HL-60 (cell line): ENCODE data around the gene KIF2C.
A peak's percentile ranks its signal among the peaks of the same experiment; 100 is the strongest.

ENCODE experiments used
- DNase-seq, 2 experiments: peaks; one replicate each; pipeline ENCODE4 v3.0.0-alpha.2; 2010 to 2020; ENCODE audit warnings: low read depth in 1 of 2, low spot score in 1 of 2
- H3K27ac ChIP-seq: fragments of 250-450 bp; sonication (Bioruptor Pico); replicated peaks from 2 replicates; pipeline ENCODE4 v1.5.1; 2020; ENCODE audit warnings: mild to moderate bottlenecking, moderate library complexity
- H3K27me3 ChIP-seq: fragments of 250-450 bp; sonication (Bioruptor Pico); 2 replicates; pipeline ENCODE4 v1.5.1; 2021; ENCODE audit warnings: mild to moderate bottlenecking, moderate library complexity; ENCODE audit not compliant: insufficient read depth, poor library complexity, severe bottlenecking
- H3K4me3 ChIP-seq: replicated peaks from 2 replicates; pipeline ENCODE4 v1.5.1; 2011; ENCODE audit warnings: mild to moderate bottlenecking, control low read depth, low read length; ENCODE audit not compliant: insufficient read depth
- GABPA ChIP-seq: IDR thresholded peaks from 2 replicates; pipeline ENCODE4 v1.6.1; 2012; ENCODE audit warnings: low read depth
- POLR2AphosphoS5 ChIP-seq: IDR thresholded peaks from 2 replicates; pipeline ENCODE4 v1.6.1; 2012; ENCODE audit warnings: low read depth
- SPI1 ChIP-seq: IDR thresholded peaks from 2 replicates; pipeline ENCODE4 v1.6.1; 2012; ENCODE audit warnings: low read depth, mild to moderate bottlenecking, borderline replicate concordance
- TF ChIP-seq, protein P1 (sequence below): IDR thresholded peaks from 2 replicates; pipeline ENCODE4 v1.6.1; 2012; ENCODE audit warnings: low read depth; ENCODE audit not compliant: insufficient replicate concordance
- TF ChIP-seq, protein P2 (sequence below): IDR thresholded peaks from one replicate; pipeline ENCODE4 v1.5.1; 2011; ENCODE audit warnings: low read length, control low read depth, inconsistent platforms; ENCODE audit not compliant: insufficient read depth

The KIF2C gene

DNA sequence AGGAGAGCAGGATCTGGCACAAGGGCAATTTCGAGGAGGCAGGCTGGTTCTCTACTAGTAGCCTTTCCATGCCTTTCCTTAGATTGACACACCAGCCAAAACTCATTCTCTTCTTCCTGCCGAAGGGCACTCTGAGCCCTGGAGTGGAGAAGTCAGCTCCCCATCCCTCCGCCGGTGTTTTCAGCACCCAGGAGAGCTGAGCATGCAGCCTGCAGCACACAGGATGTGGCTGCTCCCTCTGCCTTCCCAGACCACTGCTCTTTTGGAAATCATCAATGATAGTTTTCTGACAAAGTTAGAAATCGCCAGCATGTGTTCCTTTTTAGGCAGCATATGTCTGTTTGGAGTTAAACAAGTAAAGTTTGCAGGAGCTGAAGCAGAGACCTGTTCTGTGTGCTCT is 20.3 kb upstream of the KIF2C start:
- Histone ChIP-seq H3K4me3 (no peak overlapping the region), H3K27ac (no peak overlapping the region), H3K27me3 (no peaks in the 10 kb centered on the region)
- DNase-seq: no peak
- TF ChIP-seq, protein P1, sequence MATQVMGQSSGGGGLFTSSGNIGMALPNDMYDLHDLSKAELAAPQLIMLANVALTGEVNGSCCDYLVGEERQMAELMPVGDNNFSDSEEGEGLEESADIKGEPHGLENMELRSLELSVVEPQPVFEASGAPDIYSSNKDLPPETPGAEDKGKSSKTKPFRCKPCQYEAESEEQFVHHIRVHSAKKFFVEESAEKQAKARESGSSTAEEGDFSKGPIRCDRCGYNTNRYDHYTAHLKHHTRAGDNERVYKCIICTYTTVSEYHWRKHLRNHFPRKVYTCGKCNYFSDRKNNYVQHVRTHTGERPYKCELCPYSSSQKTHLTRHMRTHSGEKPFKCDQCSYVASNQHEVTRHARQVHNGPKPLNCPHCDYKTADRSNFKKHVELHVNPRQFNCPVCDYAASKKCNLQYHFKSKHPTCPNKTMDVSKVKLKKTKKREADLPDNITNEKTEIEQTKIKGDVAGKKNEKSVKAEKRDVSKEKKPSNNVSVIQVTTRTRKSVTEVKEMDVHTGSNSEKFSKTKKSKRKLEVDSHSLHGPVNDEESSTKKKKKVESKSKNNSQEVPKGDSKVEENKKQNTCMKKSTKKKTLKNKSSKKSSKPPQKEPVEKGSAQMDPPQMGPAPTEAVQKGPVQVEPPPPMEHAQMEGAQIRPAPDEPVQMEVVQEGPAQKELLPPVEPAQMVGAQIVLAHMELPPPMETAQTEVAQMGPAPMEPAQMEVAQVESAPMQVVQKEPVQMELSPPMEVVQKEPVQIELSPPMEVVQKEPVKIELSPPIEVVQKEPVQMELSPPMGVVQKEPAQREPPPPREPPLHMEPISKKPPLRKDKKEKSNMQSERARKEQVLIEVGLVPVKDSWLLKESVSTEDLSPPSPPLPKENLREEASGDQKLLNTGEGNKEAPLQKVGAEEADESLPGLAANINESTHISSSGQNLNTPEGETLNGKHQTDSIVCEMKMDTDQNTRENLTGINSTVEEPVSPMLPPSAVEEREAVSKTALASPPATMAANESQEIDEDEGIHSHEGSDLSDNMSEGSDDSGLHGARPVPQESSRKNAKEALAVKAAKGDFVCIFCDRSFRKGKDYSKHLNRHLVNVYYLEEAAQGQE: peak; percentile 33
- TF ChIP-seq, protein P2, sequence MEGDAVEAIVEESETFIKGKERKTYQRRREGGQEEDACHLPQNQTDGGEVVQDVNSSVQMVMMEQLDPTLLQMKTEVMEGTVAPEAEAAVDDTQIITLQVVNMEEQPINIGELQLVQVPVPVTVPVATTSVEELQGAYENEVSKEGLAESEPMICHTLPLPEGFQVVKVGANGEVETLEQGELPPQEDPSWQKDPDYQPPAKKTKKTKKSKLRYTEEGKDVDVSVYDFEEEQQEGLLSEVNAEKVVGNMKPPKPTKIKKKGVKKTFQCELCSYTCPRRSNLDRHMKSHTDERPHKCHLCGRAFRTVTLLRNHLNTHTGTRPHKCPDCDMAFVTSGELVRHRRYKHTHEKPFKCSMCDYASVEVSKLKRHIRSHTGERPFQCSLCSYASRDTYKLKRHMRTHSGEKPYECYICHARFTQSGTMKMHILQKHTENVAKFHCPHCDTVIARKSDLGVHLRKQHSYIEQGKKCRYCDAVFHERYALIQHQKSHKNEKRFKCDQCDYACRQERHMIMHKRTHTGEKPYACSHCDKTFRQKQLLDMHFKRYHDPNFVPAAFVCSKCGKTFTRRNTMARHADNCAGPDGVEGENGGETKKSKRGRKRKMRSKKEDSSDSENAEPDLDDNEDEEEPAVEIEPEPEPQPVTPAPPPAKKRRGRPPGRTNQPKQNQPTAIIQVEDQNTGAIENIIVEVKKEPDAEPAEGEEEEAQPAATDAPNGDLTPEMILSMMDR: no peak

DNA sequence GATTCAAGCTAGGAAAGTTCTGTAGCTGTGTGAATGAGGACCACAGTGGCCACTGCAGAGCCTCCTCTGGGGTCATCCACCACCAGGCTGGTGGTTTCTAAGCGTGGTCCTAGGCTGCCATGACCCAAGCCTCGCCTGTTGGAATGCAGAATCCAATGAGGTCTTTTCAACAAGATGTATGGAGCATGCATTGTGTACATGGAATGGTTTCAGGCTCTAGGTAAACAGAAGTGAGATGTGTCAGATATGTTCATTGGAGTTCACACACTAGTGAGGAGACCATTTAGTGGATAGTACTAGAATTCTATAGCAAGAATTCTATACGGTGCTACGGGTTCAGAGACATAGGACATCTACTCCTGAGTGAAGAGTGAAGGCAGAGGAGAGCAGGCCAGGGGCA is 19.4 kb upstream of the KIF2C start:
- DNase-seq: no peak
- no peak overlapping the region for H3K27ac ChIP-seq
- TF ChIP-seq POLR2AphosphoS5 (no peak), SPI1 (no peak), GABPA (no peak)
- TF ChIP-seq, protein P1: no peak
- TF ChIP-seq, protein P2: no peak
- no peaks in the 10 kb centered on the region for H3K27me3 ChIP-seq
- no peak overlapping the region for H3K4me3 ChIP-seq

DNA sequence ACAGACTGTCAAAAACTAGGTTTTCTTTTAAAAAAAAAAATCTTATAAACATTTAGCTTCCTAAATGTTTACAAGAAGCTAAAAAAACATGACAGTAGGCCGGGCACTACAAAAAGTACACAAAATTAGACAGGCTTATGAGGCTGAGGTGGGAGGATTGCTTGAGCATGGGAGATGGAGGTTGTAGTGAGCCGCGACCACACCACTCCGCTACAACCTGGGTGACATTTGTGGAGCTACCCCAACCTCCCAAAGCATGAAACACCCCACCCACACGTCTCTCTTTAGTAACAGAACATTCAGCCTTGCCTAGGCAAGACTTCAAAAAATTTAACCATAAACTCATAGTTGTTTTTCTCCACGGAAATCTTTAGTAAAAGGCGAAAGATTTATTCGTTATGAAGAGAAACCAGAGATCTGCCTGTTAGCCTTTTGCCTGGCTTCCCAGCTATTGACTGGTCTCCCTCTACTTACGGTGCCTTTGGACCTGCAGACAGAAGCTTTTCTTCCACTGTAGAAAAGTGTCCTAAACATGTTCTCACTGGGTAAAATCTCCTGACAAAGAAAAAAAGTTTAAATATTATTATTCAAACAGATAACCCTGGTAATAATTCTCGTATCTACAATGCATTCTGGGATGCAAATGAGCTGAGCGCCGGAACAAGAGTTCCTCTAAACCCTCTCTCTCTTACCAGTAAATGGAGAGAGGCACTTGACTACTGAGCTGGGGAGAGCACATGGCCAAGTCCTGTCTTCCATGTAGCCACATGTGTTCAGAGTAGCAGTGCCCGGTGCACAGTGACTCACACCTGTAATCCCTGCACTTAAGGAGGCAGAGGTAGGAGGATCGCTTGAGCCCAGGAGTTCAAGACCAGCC is 17.9 kb upstream of the KIF2C start:
- H3K27ac ChIP-seq: peak overlapping the region; percentile 99
- H3K4me3 ChIP-seq: no peak overlapping the region
- DNase-seq: peak; percentile 95 to 97
- TF ChIP-seq GABPA: peak; percentile 70; the same call in 1 of the 2 replicates
- TF ChIP-seq POLR2AphosphoS5: peak; percentile 100
- TF ChIP-seq SPI1: peak; percentile 40; the same call in 1 of the 2 replicates
- TF ChIP-seq, protein P2: no peak
- TF ChIP-seq, protein P1: peak; percentile 30
- H3K27me3 ChIP-seq: no peaks in the 10 kb centered on the region
